Ectodermal cell (in vitro differentiated cells): Measurements from ENCODE around the gene DDX27.

Experiments
- H3K27ac ChIP-seq: 2 replicates; pipeline ENCODE4 v1.7.0; 2013; ENCODE audit warnings: mild to moderate bottlenecking, low read depth, low read length; ENCODE audit not compliant: insufficient read depth, poor library complexity, severe bottlenecking
- H3K27me3 ChIP-seq: 2 replicates; pipeline ENCODE4 v1.7.0; 2013; ENCODE audit warnings: mild to moderate bottlenecking, low read length; ENCODE audit not compliant: insufficient read depth, control insufficient read depth, poor library complexity, severe bottlenecking
- H3K36me3 ChIP-seq: one replicate; pipeline ENCODE4 v1.7.0; 2013; ENCODE audit warnings: low read length; ENCODE audit not compliant: control insufficient read depth, insufficient read depth
- H3K4me1 ChIP-seq: one replicate; pipeline ENCODE4 v1.7.0; 2013; ENCODE audit warnings: low read length; ENCODE audit not compliant: control insufficient read depth, insufficient read depth
- H3K4me3 ChIP-seq: 2 replicates; pipeline ENCODE4 v1.7.0; 2013; ENCODE audit warnings: low read depth, low read length, control low read depth; ENCODE audit not compliant: insufficient read depth
- H3K9me3 ChIP-seq: 2 replicates; pipeline ENCODE4 v1.7.0; 2013; ENCODE audit warnings: mild to moderate bottlenecking, low read length, moderate library complexity; ENCODE audit not compliant: control insufficient read depth
- WGBS, 2 experiments: methylation state at CpG; one replicate each; pipeline ENCODE4 v1.1.7; 2013; ENCODE audit warnings: missing lambda C conversion rate in 2 of 2; 5-methylcytosine and 5-hydroxymethylcytosine counted together

Gene DDX27

DNA sequence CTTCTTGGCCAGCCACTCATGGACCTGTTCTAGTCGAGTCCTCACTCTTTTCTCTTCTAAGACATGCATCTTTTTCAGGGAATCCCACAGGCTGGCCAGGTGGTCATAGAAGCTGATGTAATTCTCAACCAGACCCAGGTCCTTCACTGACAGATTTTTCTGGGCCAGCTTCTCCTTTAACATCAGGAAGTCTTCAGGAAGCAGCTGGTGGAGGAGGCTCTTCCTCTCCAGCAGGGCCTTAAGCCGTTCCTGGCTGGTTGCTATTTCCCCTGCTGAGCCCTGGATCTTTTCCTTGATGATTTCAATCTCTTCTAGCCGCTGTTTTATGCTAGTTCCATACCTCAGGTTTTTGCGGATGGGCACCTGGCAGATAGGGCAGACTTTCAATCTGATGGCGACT is 28.6 kb downstream of the DDX27 start:
- Histone ChIP-seq H3K27me3 (no peaks in the 10 kb centered on the region), H3K27ac (no peak overlapping the region), H3K9me3 (no peaks in the 10 kb centered on the region), H3K4me3 (no peak overlapping the region), H3K36me3 (peaks cover 46% of the 10 kb centered on the region), H3K4me1 (no peaks in the 10 kb centered on the region)
- WGBS, 2 experiments = 95% methylated on average over 5 of the region's 5 CpGs

DNA sequence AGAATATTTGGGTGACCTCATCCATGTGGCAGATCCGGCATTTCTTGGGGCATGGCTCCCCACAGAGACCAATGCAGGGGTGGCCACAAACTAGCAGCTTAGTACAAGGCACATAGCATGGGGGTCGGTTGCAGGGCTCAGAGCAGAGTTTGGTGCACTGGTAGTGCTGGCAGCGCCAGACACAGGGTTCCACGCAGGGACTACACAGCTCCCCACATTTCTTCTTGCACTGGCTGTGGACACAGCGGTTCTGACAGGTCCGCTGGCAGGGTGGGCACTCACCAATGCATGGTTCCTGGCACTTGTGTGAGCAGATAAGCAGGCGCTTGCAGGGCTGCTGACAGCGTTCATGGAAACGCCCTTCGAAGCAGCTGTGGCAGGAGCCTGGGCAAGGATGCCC is 29.1 kb downstream of the DDX27 start:
- Histone ChIP-seq H3K27ac (no peak overlapping the region), H3K9me3 (no peaks in the 10 kb centered on the region), H3K27me3 (no peaks in the 10 kb centered on the region), H3K4me3 (no peak overlapping the region), H3K36me3 (peaks cover 45% of the 10 kb centered on the region), H3K4me1 (no peaks in the 10 kb centered on the region)
- 95% methylated on average over 10 of the region's 10 CpGs for WGBS, 2 experiments

- H3K36me3 ChIP-seq = peaks cover 48% of the 10 kb centered on the region
- H3K27ac ChIP-seq = no peak overlapping the region
- H3K4me1 ChIP-seq = no peaks in the 10 kb centered on the region
- WGBS, 2 experiments = 95% methylated on average over 18 of the region's 18 CpGs
- no peak overlapping the region for H3K4me3 ChIP-seq
- no peaks in the 10 kb centered on the region for H3K9me3 ChIP-seq
- H3K27me3 ChIP-seq = no peaks in the 10 kb centered on the region
Measured at GRCh38 chr20:49248879-49249665, 29.9 kb downstream of the DDX27 start.

DNA sequence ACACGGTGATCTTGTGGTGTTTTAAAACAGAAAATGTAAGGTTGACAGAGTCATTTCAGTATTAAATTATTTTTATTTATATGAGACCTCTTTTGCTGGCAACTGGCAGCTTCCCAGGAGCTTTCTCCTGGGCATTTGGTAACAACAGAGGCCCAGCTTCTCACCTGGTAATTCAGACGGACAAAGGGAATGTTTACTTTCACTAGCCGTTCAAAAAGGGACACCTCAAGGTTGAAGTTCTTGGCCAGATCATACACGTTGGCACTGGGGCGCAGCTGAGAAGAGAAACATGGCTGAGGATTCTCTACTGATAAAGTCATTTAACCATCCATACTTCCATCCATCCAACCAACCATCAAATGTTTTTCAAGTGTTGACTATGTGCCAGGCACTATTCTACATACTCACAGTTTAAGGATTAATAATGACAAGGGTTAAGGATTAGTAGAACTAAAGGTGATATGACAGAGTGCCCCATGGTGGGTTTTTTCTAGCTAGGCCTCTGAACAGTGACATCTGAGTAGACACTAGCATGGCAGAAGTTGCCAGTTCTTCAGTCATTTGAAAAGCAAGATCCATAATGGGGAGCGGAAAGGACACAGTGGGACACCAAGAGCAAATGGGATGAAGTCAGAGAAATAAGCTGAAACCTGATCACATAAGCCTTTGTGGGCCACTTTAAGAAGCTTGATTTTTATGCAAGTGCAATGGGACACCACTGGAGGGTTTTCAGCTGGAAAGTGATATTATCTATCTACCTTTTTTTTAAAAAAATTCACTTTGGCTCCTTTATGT is 33.5 kb downstream of the DDX27 start:
- Histone ChIP-seq H3K27me3 (no peaks in the 10 kb centered on the region), H3K36me3 (peaks cover 62% of the 10 kb centered on the region), H3K4me3 (no peak overlapping the region), H3K9me3 (no peaks in the 10 kb centered on the region), H3K4me1 (no peaks in the 10 kb centered on the region), H3K27ac (no peak overlapping the region)
- WGBS, 2 experiments = 91 to 94% methylated on average over 5 to 6 of the region's 6 CpGs

GRCh38 chr20:49256261-49256660 is 37.0 kb downstream of the DDX27 start:
- Histone ChIP-seq H3K36me3 (peaks cover 47% of the 10 kb centered on the region), H3K9me3 (no peaks in the 10 kb centered on the region), H3K27ac (no peak overlapping the region), H3K27me3 (no peaks in the 10 kb centered on the region), H3K4me1 (no peaks in the 10 kb centered on the region), H3K4me3 (no peak overlapping the region)
- 92 to 99% methylated on average over 5 to 6 of the region's 6 CpGs for WGBS, 2 experiments

- Histone ChIP-seq H3K9me3 (no peaks in the 10 kb centered on the region), H3K36me3 (peaks cover 36% of the 10 kb centered on the region), H3K4me1 (no peaks in the 10 kb centered on the region), H3K27me3 (no peaks in the 10 kb centered on the region), H3K4me3 (no peak overlapping the region), H3K27ac (no peak overlapping the region)
- 62 to 72% methylated on average over 3 to 4 of the region's 4 CpGs for WGBS, 2 experiments
Measured at GRCh38 chr20:49259284-49259683, 40.1 kb downstream of the DDX27 start.

- no peaks in the 10 kb centered on the region for H3K9me3 ChIP-seq
- H3K27ac ChIP-seq = no peak overlapping the region
- H3K4me1 ChIP-seq = no peaks in the 10 kb centered on the region
- no peak overlapping the region for H3K4me3 ChIP-seq
- no peaks in the 10 kb centered on the region for H3K27me3 ChIP-seq
- WGBS, 2 experiments = 91 to 95% methylated on average over 2 of the region's 2 CpGs
- peaks cover 32% of the 10 kb centered on the region for H3K36me3 ChIP-seq
Measured at GRCh38 chr20:49259799-49260198, 40.6 kb downstream of the DDX27 start.

- Histone ChIP-seq H3K36me3 (peaks cover 34% of the 10 kb centered on the region), H3K27me3 (no peaks in the 10 kb centered on the region), H3K9me3 (no peaks in the 10 kb centered on the region), H3K4me1 (no peaks in the 10 kb centered on the region), H3K4me3 (no peak overlapping the region), H3K27ac (no peak overlapping the region)
- WGBS, 2 experiments = 96 to 99% methylated on average over 3 to 4 of the region's 4 CpGs
Measured at GRCh38 chr20:49260218-49260617, 41.0 kb downstream of the DDX27 start.

GRCh38 chr20:49261173-49261572 is 42.0 kb downstream of the DDX27 start:
- H3K27ac ChIP-seq = no peak overlapping the region
- H3K9me3 ChIP-seq = no peaks in the 10 kb centered on the region
- H3K4me1 ChIP-seq = no peaks in the 10 kb centered on the region
- 97 to 100% methylated on average over 3 of the region's 3 CpGs for WGBS, 2 experiments
- peaks cover 27% of the 10 kb centered on the region for H3K36me3 ChIP-seq
- no peaks in the 10 kb centered on the region for H3K27me3 ChIP-seq
- no peak overlapping the region for H3K4me3 ChIP-seq

- H3K4me3 ChIP-seq = no peak overlapping the region
- WGBS, 2 experiments = 79 to 100% methylated on average over 1 of the region's 1 CpG
Measured at GRCh38 chr20:49262444-49262843, 43.2 kb downstream of the DDX27 start.

More at GRCh38 chr20:49262444-49262843, 43.2 kb downstream of the DDX27 start:
- H3K9me3 ChIP-seq = no peaks in the 10 kb centered on the region
- no peaks in the 10 kb centered on the region for H3K27me3 ChIP-seq
- H3K4me1 ChIP-seq = no peaks in the 10 kb centered on the region
- H3K27ac ChIP-seq = no peak overlapping the region
- peaks cover 18% of the 10 kb centered on the region for H3K36me3 ChIP-seq
